GM19463 (cell line): Measurements from ENCODE around the gene LRRC49.
"Not testable (repeated sequence)": the region's sequence is repeated elsewhere in the genome, so short reads cannot be mapped to it uniquely, and the experiment has no call there.

Source experiments
- ATAC-seq: cut with Tn5 transposase; IDR thresholded peaks from one replicate; pipeline ENCODE4 v1.9.1; 2021; ENCODE audit warnings: mild to moderate bottlenecking, moderate library complexity; ENCODE audit not compliant: unreplicated experiment

The LRRC49 gene

GRCh38 chr15:70922119-70922518, 29.5 kb downstream of the LRRC49 start:
- ATAC-seq: no peak

GRCh38 chr15:70923311-70924080, 30.9 kb downstream of the LRRC49 start:
- no peak for ATAC-seq

DNA sequence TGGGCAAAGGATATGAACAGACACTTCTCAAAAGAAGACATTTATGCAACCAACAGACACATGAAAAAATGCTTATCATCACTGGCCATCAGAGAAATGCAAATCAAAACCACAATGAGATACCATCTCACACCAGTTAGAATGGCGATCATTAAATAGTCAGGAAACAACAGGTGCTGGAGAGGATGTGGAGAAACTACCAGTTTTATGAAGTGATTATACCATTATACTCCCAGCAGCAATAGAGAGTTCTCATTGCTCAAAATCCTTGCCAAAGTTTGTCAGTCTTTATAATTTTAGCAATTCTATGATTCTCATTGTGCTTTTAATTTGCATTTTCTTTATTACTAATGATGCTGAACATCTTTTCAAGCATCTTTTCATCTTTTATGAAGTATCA, 34.3 kb downstream of the LRRC49 start:
- not testable (repeated sequence) for ATAC-seq

- no peak for ATAC-seq
These were observed 39.2 kb downstream of the LRRC49 start for GRCh38 chr15:70931821-70932220.

DNA sequence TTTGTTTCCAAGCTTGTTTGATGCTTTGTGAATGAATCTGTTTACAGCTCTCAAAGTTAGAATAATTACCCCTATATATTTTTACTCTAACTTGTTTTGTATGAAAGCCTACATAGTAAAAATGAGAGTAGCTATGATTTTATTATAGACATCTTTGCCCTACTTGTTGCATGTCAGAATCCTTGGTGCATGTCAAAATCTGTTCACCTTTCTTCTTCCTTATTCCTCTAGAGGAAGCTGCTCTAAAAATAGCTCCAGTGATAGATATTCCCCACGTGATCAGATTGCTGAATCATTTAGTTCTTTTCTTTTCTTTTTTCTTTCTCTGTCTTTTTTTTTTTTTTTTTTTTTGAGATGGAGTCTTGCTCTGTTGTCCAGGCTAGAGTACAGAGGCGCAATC, 39.8 kb downstream of the LRRC49 start:
- ATAC-seq: no peak

GRCh38 chr15:70933411-70933810, 40.8 kb downstream of the LRRC49 start:
- ATAC-seq: no peak

- ATAC-seq: no peak
These were observed 43.0 kb downstream of the LRRC49 start for GRCh38 chr15:70935631-70936030.

DNA sequence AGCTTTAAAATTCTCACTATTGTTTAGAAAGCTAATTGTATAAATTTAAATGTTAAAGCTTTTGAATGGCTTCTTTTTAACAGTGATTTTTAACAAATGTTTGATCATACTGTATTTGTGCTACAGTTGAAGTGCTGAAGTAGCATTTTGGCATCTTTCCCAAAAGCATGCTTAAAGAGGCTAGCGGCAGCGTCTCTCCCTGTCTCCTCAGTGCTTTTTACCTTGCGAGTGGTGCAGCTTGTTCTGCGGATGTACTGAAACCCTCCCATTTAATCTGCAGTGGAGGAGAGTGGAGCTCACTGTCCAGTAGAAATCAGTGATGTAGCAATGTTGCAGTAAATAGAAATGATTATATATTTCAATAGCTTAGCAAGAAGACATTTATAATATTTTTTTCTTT, 43.7 kb downstream of the LRRC49 start:
- ATAC-seq: no peak

DNA sequence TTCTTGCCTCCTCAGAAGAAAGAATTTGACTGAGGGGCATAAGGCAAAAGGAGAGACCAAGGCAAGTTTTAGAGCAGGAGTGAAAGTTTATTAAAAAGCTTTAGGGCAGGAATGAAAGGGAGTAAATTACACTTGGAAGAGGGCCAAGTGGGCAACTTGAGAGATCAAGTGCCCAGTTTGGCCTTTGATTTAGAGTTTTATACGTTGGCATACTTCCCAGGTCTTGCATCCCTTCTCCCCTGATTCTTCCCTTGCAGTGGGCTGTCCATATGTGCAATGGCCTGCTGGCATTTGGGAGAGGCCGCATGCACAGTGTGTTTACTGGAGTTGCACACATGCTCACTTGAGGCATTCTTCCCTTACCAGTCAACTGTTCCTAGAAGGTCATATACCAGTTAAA, 50.7 kb downstream of the LRRC49 start:
- ATAC-seq: not testable (repeated sequence)

- no peak for ATAC-seq
These were observed 55.0 kb downstream of the LRRC49 start for GRCh38 chr15:70947351-70948335.

GRCh38 chr15:70950953-70951352, 58.3 kb downstream of the LRRC49 start:
- ATAC-seq: no peak

DNA sequence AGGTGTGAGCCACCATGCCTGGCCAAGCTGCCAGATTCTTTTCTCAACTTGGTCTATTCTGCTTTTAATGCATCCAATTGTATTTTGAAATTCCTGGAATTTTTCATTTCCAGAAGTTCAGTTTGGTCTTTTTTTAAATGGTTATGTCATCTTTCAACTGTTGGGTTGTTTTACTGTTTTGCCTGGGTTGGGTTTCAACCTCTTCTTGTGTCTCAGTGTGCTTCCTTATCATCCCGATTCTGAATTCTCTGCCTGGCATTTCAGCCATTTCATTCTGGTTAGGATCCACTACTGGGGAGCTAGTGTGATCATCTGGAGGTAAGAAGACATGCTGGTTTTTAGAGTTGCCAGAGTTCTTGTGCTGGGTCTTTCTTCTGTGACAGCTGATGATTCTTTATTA, 61.5 kb downstream of the LRRC49 start:
- no peak for ATAC-seq

GRCh38 chr15:70954733-70955132, 62.1 kb downstream of the LRRC49 start:
- ATAC-seq: no peak

GRCh38 chr15:70955151-70955550, 62.5 kb downstream of the LRRC49 start:
- ATAC-seq: no peak

GRCh38 chr15:70956201-70956995, 63.8 kb downstream of the LRRC49 start:
- ATAC-seq: no peak

DNA sequence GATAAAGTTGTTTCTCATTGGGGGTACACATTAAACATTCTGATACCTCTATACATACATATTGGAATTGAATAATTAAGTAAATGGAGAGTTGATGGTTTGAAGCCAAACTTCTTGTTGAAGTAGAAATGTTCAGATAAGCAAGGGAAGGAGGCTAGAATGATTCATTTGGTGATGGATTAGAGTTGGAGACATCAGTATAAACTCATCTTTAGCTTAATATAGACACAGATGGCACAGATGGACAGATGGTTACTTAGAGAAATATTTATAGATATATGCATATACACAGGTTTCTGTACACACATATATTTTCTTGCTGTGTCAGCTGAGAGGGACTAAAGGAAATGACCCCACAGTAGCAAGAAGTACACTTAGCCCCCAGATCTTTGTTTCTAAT, 69.5 kb downstream of the LRRC49 start:
- ATAC-seq: no peak

DNA sequence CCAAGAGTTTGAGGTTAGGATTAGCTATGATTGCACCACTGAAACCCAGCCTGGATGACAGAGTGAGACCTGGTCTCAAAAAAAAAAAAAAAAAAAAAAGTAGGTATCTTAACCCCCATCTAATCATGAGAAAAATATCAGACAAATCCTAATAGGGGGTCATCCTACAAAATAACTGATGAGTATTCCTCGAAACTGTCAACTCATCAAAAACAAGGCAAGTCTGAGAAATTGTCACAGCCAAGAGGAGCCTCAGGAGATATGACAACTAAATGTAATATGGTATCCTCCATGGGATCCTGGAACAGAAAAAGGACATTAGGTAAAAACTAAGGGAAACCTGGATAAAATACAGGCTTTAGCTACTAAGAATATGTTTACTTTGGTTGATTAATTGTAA, 70.6 kb downstream of the LRRC49 start:
- no peak for ATAC-seq

- no peak for ATAC-seq
These were observed 71.4 kb downstream of the LRRC49 start for GRCh38 chr15:70964058-70964457.

- no peak for ATAC-seq
These were observed 72.1 kb downstream of the LRRC49 start for GRCh38 chr15:70964686-70965085.

DNA sequence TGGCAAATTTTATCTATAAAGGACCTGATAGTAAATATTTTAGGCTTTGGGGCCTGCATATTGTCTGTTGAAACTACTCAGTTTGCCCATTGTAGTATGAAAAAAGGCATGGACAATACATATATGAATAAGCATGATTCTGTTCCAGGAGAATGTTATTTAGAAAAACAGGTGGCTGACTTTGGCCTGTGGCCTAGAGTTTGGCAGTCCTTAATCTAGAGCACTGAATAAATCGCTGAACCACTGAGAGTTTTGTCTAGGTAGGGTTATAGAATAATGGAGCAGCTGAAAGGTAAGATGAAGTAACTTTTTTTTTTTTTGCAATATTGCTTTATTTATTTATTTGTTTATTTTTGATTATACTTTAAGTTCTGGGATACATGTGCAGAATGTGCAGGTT, 75.0 kb downstream of the LRRC49 start:
- ATAC-seq: no peak
